ENCODE results near the gene BUB3.

DNA sequence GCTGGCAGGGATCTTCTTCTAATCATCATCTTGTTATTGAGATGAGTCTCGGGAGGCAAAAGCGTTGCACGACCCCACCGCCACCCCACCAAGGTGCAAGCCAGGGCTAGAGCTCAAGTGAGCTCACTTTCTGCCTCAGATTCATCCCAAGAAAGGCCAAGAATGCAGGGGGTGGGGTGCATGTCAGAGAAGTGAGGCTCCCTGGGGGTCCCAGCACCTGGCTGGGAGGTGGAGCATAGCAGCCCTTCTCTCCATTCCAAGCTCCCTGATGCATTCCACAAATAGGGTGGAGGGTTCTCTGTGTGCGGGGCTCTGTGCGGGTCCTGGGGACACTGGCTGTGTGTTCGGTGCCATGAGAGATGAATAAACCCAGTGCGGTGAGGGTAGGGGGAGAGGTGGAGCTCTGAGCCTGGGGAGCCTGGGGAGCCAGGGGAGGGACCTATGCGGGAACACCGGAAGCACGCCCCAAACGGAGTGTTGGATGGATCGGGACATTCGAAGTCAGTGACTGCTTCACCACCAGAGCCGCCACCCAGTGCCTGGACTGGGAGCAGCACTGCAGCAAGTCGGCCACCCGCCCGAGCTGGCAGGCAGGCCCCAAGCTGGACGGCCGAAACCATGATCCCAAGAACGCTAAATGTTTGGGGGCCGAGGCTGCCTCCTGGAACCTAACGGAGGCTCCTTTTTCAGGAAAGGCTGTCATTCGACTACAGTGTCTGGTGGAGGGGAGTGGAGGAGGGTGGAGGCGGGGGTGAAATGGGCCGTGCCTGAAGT, 36.4 kb upstream of the BUB3 start:
- TF ChIP-seq, protein P1, sequence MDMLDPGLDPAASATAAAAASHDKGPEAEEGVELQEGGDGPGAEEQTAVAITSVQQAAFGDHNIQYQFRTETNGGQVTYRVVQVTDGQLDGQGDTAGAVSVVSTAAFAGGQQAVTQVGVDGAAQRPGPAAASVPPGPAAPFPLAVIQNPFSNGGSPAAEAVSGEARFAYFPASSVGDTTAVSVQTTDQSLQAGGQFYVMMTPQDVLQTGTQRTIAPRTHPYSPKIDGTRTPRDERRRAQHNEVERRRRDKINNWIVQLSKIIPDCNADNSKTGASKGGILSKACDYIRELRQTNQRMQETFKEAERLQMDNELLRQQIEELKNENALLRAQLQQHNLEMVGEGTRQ (CRISPR knock-in tag; IDR thresholded peaks at IDR 0.05) = no peak
- TF ChIP-seq ZNF396 (CRISPR knock-in tag; IDR thresholded peaks at IDR 0.05; ENCODE audit: borderline replicate concordance) (no peak), CBFB (CRISPR knock-in tag; IDR thresholded peaks at IDR 0.05; ENCODE audit: low read depth) (no peak), ZNF138 (CRISPR knock-in tag; conservative IDR thresholded peaks at IDR 0.05) (no peak), SP1 (CRISPR knock-in tag; conservative IDR thresholded peaks at IDR 0.05) (no peak), NR3C1 (CRISPR knock-in tag; conservative IDR thresholded peaks at IDR 0.05; ENCODE audit: low read depth) (no peak), FOXJ3 (CRISPR knock-in tag; IDR thresholded peaks at IDR 0.05; ENCODE audit: borderline replicate concordance) (no peak), CREM (CRISPR knock-in tag; IDR thresholded peaks at IDR 0.05) (no peak)
- TF ChIP-seq, protein P2, sequence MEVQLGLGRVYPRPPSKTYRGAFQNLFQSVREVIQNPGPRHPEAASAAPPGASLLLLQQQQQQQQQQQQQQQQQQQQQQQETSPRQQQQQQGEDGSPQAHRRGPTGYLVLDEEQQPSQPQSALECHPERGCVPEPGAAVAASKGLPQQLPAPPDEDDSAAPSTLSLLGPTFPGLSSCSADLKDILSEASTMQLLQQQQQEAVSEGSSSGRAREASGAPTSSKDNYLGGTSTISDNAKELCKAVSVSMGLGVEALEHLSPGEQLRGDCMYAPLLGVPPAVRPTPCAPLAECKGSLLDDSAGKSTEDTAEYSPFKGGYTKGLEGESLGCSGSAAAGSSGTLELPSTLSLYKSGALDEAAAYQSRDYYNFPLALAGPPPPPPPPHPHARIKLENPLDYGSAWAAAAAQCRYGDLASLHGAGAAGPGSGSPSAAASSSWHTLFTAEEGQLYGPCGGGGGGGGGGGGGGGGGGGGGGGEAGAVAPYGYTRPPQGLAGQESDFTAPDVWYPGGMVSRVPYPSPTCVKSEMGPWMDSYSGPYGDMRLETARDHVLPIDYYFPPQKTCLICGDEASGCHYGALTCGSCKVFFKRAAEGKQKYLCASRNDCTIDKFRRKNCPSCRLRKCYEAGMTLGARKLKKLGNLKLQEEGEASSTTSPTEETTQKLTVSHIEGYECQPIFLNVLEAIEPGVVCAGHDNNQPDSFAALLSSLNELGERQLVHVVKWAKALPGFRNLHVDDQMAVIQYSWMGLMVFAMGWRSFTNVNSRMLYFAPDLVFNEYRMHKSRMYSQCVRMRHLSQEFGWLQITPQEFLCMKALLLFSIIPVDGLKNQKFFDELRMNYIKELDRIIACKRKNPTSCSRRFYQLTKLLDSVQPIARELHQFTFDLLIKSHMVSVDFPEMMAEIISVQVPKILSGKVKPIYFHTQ (CRISPR knock-in tag; IDR thresholded peaks at IDR 0.05) = no peak
- TF ChIP-seq, protein P3, sequence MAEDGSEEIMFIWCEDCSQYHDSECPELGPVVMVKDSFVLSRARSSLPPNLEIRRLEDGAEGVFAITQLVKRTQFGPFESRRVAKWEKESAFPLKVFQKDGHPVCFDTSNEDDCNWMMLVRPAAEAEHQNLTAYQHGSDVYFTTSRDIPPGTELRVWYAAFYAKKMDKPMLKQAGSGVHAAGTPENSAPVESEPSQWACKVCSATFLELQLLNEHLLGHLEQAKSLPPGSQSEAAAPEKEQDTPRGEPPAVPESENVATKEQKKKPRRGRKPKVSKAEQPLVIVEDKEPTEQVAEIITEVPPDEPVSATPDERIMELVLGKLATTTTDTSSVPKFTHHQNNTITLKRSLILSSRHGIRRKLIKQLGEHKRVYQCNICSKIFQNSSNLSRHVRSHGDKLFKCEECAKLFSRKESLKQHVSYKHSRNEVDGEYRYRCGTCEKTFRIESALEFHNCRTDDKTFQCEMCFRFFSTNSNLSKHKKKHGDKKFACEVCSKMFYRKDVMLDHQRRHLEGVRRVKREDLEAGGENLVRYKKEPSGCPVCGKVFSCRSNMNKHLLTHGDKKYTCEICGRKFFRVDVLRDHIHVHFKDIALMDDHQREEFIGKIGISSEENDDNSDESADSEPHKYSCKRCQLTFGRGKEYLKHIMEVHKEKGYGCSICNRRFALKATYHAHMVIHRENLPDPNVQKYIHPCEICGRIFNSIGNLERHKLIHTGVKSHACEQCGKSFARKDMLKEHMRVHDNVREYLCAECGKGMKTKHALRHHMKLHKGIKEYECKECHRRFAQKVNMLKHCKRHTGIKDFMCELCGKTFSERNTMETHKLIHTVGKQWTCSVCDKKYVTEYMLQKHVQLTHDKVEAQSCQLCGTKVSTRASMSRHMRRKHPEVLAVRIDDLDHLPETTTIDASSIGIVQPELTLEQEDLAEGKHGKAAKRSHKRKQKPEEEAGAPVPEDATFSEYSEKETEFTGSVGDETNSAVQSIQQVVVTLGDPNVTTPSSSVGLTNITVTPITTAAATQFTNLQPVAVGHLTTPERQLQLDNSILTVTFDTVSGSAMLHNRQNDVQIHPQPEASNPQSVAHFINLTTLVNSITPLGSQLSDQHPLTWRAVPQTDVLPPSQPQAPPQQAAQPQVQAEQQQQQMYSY (CRISPR knock-in tag; IDR thresholded peaks at IDR 0.05) = no peak
- TF ChIP-seq, protein P4, sequence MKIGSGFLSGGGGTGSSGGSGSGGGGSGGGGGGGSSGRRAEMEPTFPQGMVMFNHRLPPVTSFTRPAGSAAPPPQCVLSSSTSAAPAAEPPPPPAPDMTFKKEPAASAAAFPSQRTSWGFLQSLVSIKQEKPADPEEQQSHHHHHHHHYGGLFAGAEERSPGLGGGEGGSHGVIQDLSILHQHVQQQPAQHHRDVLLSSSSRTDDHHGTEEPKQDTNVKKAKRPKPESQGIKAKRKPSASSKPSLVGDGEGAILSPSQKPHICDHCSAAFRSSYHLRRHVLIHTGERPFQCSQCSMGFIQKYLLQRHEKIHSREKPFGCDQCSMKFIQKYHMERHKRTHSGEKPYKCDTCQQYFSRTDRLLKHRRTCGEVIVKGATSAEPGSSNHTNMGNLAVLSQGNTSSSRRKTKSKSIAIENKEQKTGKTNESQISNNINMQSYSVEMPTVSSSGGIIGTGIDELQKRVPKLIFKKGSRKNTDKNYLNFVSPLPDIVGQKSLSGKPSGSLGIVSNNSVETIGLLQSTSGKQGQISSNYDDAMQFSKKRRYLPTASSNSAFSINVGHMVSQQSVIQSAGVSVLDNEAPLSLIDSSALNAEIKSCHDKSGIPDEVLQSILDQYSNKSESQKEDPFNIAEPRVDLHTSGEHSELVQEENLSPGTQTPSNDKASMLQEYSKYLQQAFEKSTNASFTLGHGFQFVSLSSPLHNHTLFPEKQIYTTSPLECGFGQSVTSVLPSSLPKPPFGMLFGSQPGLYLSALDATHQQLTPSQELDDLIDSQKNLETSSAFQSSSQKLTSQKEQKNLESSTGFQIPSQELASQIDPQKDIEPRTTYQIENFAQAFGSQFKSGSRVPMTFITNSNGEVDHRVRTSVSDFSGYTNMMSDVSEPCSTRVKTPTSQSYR (CRISPR knock-in tag; IDR thresholded peaks at IDR 0.05) = no peak
- TF ChIP-seq, protein P5, sequence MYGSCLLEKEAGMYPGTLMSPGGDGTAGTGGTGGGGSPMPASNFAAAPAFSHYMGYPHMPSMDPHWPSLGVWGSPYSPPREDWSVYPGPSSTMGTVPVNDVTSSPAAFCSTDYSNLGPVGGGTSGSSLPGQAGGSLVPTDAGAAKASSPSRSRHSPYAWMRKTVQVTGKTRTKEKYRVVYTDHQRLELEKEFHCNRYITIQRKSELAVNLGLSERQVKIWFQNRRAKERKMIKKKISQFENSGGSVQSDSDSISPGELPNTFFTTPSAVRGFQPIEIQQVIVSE (CRISPR knock-in tag; IDR thresholded peaks at IDR 0.05; ENCODE audit: borderline replicate concordance) = no peak
- TF ChIP-seq, protein P6, sequence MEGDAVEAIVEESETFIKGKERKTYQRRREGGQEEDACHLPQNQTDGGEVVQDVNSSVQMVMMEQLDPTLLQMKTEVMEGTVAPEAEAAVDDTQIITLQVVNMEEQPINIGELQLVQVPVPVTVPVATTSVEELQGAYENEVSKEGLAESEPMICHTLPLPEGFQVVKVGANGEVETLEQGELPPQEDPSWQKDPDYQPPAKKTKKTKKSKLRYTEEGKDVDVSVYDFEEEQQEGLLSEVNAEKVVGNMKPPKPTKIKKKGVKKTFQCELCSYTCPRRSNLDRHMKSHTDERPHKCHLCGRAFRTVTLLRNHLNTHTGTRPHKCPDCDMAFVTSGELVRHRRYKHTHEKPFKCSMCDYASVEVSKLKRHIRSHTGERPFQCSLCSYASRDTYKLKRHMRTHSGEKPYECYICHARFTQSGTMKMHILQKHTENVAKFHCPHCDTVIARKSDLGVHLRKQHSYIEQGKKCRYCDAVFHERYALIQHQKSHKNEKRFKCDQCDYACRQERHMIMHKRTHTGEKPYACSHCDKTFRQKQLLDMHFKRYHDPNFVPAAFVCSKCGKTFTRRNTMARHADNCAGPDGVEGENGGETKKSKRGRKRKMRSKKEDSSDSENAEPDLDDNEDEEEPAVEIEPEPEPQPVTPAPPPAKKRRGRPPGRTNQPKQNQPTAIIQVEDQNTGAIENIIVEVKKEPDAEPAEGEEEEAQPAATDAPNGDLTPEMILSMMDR (IDR thresholded peaks at IDR 0.05) = no peak
- TF ChIP-seq, protein P7, sequence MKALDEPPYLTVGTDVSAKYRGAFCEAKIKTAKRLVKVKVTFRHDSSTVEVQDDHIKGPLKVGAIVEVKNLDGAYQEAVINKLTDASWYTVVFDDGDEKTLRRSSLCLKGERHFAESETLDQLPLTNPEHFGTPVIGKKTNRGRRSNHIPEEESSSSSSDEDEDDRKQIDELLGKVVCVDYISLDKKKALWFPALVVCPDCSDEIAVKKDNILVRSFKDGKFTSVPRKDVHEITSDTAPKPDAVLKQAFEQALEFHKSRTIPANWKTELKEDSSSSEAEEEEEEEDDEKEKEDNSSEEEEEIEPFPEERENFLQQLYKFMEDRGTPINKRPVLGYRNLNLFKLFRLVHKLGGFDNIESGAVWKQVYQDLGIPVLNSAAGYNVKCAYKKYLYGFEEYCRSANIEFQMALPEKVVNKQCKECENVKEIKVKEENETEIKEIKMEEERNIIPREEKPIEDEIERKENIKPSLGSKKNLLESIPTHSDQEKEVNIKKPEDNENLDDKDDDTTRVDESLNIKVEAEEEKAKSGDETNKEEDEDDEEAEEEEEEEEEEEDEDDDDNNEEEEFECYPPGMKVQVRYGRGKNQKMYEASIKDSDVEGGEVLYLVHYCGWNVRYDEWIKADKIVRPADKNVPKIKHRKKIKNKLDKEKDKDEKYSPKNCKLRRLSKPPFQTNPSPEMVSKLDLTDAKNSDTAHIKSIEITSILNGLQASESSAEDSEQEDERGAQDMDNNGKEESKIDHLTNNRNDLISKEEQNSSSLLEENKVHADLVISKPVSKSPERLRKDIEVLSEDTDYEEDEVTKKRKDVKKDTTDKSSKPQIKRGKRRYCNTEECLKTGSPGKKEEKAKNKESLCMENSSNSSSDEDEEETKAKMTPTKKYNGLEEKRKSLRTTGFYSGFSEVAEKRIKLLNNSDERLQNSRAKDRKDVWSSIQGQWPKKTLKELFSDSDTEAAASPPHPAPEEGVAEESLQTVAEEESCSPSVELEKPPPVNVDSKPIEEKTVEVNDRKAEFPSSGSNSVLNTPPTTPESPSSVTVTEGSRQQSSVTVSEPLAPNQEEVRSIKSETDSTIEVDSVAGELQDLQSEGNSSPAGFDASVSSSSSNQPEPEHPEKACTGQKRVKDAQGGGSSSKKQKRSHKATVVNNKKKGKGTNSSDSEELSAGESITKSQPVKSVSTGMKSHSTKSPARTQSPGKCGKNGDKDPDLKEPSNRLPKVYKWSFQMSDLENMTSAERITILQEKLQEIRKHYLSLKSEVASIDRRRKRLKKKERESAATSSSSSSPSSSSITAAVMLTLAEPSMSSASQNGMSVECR (CRISPR knock-in tag; IDR thresholded peaks at IDR 0.05; ENCODE audit: borderline replicate concordance) = no peak
